Gastroesophageal sphincter (tissue), 4 donors: ENCODE results near the gene FAXDC2. TPM values are rescaled to one million over a fixed set of nuclear protein-coding genes. Genes with fewer than 3 reads are reported as not detected.

Experiments
- ATAC-seq: fragments of 150-250 bp; one replicate; pipeline ENCODE4 v1.9.1; 2016; ENCODE audit warnings: mild to moderate bottlenecking, moderate library complexity
- H3K27ac ChIP-seq, 4 donors: fragments of 200-600 bp; sonication (generic) in 3 of 4; 1 replicate in 3 of 4; 2 replicates in 1 of 4; pipeline ENCODE4 v1.5.1; 2016 to 2019
- H3K27me3 ChIP-seq: fragments of 200-600 bp; sonication (generic); one replicate; pipeline ENCODE4 v1.5.1; 2019
- H3K36me3 ChIP-seq, 2 donors: fragments of 200-600 bp; sonication (generic); one replicate each; pipeline ENCODE4 v1.5.1; 2019; ENCODE audit warnings: control low read depth in 1 of 2
- H3K4me1 ChIP-seq, 3 donors: fragments of 200-600 bp; sonication (generic); 1 replicate in 2 of 3; 2 replicates in 1 of 3; pipeline ENCODE4 v1.5.1; 2016 to 2019; ENCODE audit warnings: control low read depth in 2 of 3
- H3K4me3 ChIP-seq, 2 donors: fragments of 200-600 bp; sonication (generic); one replicate each; pipeline ENCODE4 v1.5.1; 2019; ENCODE audit warnings: mild to moderate bottlenecking in 1 of 2, moderate library complexity in 1 of 2
- H3K9me3 ChIP-seq, 3 donors: fragments of 200-600 bp; sonication (generic); one replicate each; pipeline ENCODE4 v1.5.1; 2017 to 2019; ENCODE audit warnings: control low read depth in 2 of 3
- EP300 ChIP-seq: sonication (generic); formaldehyde crosslinking; IDR thresholded peaks from one replicate; pipeline ENCODE4 v1.6.1; 2017; ENCODE audit warnings: antibody characterized with exemption, mild to moderate bottlenecking
- POLR2A ChIP-seq, 2 donors: fragments of 450-650 bp; IDR thresholded peaks; one replicate each; pipeline ENCODE4 v1.6.1; 2017; ENCODE audit warnings: antibody characterized with exemption in 2 of 2, mild to moderate bottlenecking in 2 of 2, moderate library complexity in 1 of 2
- POLR2AphosphoS5 ChIP-seq: sonication (generic); formaldehyde crosslinking; IDR thresholded peaks from one replicate; pipeline ENCODE4 v1.6.1; 2017; ENCODE audit warnings: antibody characterized with exemption
- WGBS, 2 donors: methylation state at CpG; one replicate each; pipeline ENCODE4 v1.1.5; 2018; ENCODE audit warnings: low coverage in 1 of 2; 5-methylcytosine and 5-hydroxymethylcytosine counted together
- total RNA-seq, 4 donors: library from RNA; depleted of rRNA; stranded (reverse); fragments of >200 nt; gene quantifications; one replicate each; pipeline ENCODE4 v1.1.0, GENCODE V29; 2016
- TF ChIP-seq, protein P1 (sequence below), 4 experiments: fragments of 200-600 bp in 2 of 4; fragments of 450-650 bp in 2 of 4; sonication (generic) in 1 of 4; IDR thresholded peaks; one replicate each; pipeline ENCODE4 v1.5.1; 2017 to 2019; ENCODE audit warnings: antibody characterized with exemption in 4 of 4, mild to moderate bottlenecking in 2 of 4, moderate library complexity in 2 of 4

The FAXDC2 gene
- total RNA-seq, 4 donors from 2014 or later: 26.6 to 75.5 (median 46.4) TPM

DNA sequence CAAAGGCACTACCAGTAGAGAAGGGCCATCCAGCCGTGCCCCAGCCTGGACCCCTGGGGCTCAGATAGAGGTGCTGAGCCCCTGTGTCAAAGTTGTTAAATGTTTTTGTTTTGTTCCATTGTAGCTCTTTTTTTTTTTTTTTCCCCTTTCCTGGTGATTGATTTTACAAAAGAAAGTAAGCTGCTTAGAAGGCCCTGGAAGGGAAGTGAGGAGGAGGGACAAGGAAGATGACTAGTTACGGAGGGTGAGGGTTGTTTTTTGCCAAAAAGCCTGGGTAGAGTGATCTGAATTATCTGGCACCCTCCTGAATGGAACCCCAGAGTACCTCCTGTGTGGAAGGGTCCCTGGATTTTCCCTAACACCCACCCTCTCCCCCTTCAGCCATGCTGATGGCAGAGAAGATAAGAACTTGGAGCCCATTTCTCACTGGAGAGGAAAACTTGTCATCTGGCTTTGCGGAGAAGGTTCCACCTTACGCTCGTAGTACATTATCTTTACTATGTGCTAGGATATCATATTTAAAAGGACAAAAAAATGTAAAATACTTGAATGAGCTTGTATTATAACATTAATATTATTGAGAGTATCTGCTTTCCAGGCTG lies 33.4 kb downstream of the FAXDC2 start:
- ATAC-seq: no peak
- H3K9me3 ChIP-seq: no peaks in the 10 kb centered on the region
- no peaks in the 10 kb centered on the region for H3K27me3 ChIP-seq
- peaks cover 0 to 22% (median 0%) of the 10 kb centered on the region in 3 donors for H3K4me1 ChIP-seq
- peak overlapping the region in 2 of 4 donors; percentile 23 to 30 for H3K27ac ChIP-seq
- TF ChIP-seq, protein P1, sequence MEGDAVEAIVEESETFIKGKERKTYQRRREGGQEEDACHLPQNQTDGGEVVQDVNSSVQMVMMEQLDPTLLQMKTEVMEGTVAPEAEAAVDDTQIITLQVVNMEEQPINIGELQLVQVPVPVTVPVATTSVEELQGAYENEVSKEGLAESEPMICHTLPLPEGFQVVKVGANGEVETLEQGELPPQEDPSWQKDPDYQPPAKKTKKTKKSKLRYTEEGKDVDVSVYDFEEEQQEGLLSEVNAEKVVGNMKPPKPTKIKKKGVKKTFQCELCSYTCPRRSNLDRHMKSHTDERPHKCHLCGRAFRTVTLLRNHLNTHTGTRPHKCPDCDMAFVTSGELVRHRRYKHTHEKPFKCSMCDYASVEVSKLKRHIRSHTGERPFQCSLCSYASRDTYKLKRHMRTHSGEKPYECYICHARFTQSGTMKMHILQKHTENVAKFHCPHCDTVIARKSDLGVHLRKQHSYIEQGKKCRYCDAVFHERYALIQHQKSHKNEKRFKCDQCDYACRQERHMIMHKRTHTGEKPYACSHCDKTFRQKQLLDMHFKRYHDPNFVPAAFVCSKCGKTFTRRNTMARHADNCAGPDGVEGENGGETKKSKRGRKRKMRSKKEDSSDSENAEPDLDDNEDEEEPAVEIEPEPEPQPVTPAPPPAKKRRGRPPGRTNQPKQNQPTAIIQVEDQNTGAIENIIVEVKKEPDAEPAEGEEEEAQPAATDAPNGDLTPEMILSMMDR (IDR thresholded peaks at IDR 0.05): no peak
- no peak for TF ChIP-seq POLR2A (IDR thresholded peaks at IDR 0.05)
- TF ChIP-seq EP300: no peak
- TF ChIP-seq POLR2AphosphoS5: no peak
- H3K4me3 ChIP-seq: no peak overlapping the region
- H3K36me3 ChIP-seq: peaks cover 0 to 99% of the 10 kb centered on the region in 2 donors
- WGBS, 2 donors: 80 to 87% methylated on average over 3 to 5 of the region's 5 CpGs

DNA sequence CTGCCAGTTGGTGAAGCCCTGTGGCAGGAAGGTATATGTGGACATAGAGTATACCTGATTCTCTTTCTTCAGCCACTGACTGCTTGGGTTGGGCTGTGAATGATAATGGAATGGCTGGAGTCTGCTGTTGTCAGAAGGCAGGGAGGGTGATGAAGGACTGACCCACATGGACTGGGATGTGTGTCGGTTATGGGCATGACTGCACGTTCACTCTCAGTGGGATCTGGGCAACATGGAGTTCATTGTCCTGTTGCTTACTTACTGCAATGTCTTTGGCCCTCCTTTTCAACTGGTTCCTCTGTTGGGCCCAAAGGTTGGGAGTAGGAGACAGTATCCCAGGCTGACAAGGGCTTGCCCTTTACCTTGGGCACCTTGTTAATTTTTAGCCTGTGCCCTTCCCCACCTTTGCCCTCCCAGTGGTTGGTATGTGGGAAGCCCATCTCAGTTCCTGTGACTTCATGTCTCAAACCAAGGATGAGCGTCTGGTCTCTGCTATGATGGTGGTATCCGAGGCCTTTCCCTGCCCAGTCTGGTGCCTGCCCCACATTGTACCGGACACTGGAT lies 34.6 kb downstream of the FAXDC2 start:
- Histone ChIP-seq H3K4me1 (peaks cover 0 to 31% (median 3%) of the 10 kb centered on the region in 3 donors), H3K9me3 (no peaks in the 10 kb centered on the region), H3K4me3 (no peak overlapping the region), H3K27me3 (no peaks in the 10 kb centered on the region), H3K27ac (no peak overlapping the region), H3K36me3 (peaks cover 2 to 99% of the 10 kb centered on the region in 2 donors)
- no peak for ATAC-seq
- no peak for TF ChIP-seq EP300
- TF ChIP-seq POLR2A (IDR thresholded peaks at IDR 0.05): no peak
- TF ChIP-seq, protein P1 (IDR thresholded peaks at IDR 0.05): no peak
- no peak for TF ChIP-seq POLR2AphosphoS5
- 60 to 83% methylated on average over 1 to 3 of the region's 5 CpGs for WGBS, 2 donors

DNA sequence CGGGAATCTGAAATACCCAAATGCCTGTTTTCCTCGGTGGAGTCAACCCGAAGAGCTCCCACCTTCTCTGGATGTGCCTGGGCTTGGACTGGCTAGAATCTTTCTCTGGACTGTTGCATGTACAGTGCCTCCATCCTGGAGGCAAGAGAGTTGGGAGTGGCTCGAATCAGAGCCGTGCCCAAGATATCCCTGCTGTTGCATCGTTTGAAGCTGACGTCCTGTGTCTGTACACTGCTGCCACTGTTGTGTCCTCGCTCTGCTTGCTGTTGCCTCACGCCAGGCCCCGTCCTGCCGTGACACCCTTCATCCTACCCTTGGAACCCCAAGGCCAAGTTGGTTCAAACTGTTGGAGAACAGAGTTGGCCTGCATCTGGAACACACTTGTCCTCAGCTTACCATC lies 35.4 kb downstream of the FAXDC2 start:
- H3K36me3 ChIP-seq: peaks cover 2 to 99% of the 10 kb centered on the region in 2 donors
- peaks cover 0 to 31% (median 3%) of the 10 kb centered on the region in 3 donors for H3K4me1 ChIP-seq
- TF ChIP-seq POLR2A (IDR thresholded peaks at IDR 0.05) (no peak), POLR2AphosphoS5 (no peak), EP300 (no peak)
- TF ChIP-seq, protein P1 (IDR thresholded peaks at IDR 0.05): no peak
- 94 to 99% methylated on average over 5 to 6 of the region's 11 CpGs for whole genome bisulfite sequencing, 2 donors
- no peak for ATAC-seq
- H3K4me3 ChIP-seq: no peak overlapping the region
- H3K27ac ChIP-seq: no peak overlapping the region
- no peaks in the 10 kb centered on the region for H3K9me3 ChIP-seq
- no peaks in the 10 kb centered on the region for H3K27me3 ChIP-seq

DNA sequence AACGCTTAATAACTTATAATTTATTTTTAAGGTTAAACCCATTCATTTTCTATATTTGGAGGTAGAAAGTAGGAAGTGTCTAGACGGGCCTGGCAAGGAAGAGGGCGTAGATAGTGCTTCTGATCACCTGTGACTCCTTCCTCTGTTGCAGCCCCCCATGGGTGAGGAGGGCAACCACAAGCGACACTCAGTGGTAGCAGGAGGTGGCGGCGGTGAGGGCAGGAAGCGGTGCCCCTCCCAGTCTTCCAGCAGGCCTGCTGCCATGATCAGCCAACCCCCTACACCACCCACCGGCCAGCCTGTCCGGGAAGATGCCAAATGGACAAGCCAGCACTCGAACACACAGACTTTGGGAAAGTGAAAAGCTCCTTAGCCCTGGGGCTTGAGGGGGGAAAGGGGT lies 36.7 kb downstream of the FAXDC2 start:
- H3K9me3 ChIP-seq: no peaks in the 10 kb centered on the region
- no peak for ATAC-seq
- peak overlapping the region in 1 of 4 donors; percentile 29 for H3K27ac ChIP-seq
- no peaks in the 10 kb centered on the region for H3K27me3 ChIP-seq
- H3K4me3 ChIP-seq: no peak overlapping the region
- H3K36me3 ChIP-seq: peaks cover 2 to 99% of the 10 kb centered on the region in 2 donors
- H3K4me1 ChIP-seq: peaks cover 0 to 24% (median 3%) of the 10 kb centered on the region in 3 donors
- TF ChIP-seq EP300 (no peak), POLR2A (IDR thresholded peaks at IDR 0.05) (no peak), POLR2AphosphoS5 (no peak)
- TF ChIP-seq, protein P1 (IDR thresholded peaks at IDR 0.05): no peak
- 67 to 73% methylated on average over 5 to 7 of the region's 10 CpGs for whole genome bisulfite sequencing, 2 donors

DNA sequence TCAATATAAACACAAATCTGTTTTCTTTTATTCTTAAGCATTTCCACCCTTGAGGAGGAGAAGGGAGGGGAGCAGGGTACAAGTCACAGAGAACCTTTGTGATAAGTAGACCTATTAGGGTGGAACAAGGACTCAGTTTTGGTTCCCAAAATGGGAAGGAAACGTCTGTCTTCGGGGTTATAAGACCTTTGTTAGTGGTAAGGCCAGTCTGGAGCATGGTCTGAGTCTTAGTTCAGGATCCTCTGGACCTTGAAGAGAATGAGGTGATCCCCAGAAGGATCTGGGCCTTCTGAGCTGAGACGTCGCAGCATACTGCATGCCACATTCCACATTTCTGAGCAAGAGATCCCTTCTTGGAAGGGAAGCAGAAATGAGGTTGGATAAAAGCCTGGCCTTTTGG lies 37.2 kb downstream of the FAXDC2 start:
- ATAC-seq: no peak
- peaks cover 0 to 18% (median 3%) of the 10 kb centered on the region in 3 donors for H3K4me1 ChIP-seq
- peaks cover 2 to 100% of the 10 kb centered on the region in 2 donors for H3K36me3 ChIP-seq
- no peaks in the 10 kb centered on the region for H3K9me3 ChIP-seq
- no peak overlapping the region for H3K4me3 ChIP-seq
- TF ChIP-seq POLR2AphosphoS5 (no peak), EP300 (no peak), POLR2A (IDR thresholded peaks at IDR 0.05) (no peak)
- TF ChIP-seq, protein P1 (IDR thresholded peaks at IDR 0.05): no peak
- no peak overlapping the region for H3K27ac ChIP-seq
- no peaks in the 10 kb centered on the region for H3K27me3 ChIP-seq
- 43 to 54% methylated on average over 4 of the region's 4 CpGs for WGBS, 2 donors
